Limb (tissue), 2 donors: Measurements from ENCODE around the gene FOXP1.

ENCODE experiments used
- DNase-seq, 2 donors: peaks; one replicate each; pipeline ENCODE4 v3.0.0-alpha.2; 2016; ENCODE audit errors: extremely low spot score in 2 of 2

The FOXP1 gene

DNA sequence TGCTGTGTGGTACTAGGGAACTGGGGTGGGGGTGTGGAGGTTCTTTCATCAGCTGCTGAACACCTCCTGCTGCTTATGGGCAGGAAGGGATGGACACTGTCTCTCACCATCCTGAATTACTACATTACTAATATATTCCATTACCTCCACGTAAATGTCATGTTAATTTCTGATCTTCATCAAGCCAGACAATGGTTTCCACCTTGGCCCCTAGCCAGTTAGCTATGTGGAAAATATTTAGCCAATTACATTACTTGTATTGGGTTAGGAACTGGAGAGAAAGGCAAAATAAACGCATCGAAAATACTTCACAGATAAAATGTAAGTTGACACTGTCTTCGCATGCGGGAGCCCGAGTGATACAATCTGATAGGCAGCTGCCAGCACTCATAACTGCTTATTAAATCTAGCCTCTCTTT is 95.1 kb downstream of the FOXP1 start:
- DNase-seq, result no peak

DNA sequence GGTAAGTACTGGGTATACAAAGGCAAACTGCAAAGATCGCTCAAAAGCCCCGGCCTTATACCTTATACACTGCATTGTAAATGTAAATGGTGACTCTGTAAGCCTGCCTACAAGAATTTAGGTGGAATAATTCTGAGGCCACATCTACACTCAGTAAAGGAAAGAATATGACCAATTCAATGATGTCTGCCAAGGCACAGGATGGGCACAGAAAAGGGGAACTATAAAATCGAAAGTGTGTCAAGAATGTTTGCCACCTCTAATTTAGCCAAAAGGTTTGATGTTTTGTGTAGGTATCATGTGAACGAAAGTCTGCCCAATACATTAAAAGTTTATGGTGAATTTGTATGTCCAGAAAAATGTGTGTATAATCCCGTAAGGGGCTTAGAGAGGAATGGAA is 96.1 kb downstream of the FOXP1 start:
- DNase-seq, result no peak

DNA sequence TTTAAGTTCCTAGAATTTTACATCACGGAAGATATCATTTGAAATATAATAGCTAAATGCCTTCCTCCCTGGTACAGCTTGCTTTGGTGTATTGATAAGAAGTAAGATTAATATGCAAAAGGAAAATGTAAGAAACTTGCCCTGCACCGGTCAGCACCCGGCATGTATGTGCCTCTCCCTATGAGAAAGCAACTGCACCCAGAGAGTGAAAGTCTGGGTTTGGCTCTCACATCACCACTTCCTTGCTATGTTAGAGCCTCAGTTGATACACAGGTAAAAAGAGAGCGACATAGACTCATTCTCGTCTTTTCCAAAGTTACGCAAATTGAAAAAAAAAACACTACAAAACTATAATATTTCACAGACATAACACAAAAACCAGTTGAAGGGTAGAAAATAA is 96.7 kb downstream of the FOXP1 start:
- no peak for DNase-seq

DNA sequence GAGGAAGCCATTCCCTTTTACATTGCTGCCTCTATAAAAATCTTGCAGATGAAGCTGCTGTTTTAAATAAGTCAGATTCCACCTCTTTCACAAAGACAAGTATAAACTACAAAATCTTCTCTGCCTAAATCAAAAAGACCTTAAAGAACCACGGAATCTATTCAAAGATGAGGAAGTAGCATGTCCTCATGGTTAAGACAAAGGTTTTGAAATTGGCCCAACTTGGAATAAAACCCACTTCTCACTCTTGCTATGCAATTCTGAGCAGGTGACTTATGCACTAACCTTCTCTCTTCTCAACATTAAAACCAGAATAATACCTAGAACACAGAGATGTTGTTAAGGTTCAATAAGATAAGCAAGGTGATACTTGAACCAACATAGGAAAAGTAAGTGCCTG is 97.6 kb downstream of the FOXP1 start:
- no peak for DNase-seq

DNA sequence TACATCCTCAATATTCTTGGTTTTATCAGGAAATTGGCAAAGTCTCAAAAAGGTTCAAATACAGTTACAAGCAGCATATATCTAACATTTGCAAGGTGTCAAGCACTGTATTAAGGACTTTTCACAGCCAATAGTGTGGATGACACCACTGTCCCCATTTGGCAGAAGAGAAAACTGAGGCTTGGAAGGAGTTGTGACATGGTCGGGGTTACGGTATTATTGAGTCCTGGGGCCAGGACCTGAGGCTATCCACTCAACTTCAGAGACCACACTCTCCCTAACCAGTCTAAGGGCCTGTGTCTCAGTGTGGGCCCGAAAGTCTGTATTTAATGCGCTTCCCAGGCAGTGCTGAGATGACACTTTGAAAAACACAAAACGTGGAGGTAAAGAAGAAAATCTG is 99.1 kb downstream of the FOXP1 start:
- DNase-seq, result no peak

DNA sequence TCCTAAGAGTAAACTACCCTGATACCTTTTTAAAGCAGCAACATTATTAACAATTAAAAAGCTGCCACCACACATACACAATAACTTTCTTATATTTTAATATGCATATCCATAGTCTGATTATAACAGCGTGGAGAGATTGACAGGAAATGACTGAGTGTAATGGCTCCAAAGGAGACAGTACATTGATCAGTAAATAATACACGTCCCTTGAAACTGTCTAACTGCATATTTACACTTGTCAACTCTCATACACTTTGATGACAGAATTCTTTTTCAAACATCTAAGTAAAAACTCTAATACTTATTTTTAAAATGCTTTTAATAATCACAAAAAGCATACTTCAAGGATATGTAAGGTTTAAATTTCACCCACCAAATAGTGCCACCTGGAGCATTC is 99.5 kb downstream of the FOXP1 start:
- DNase-seq, result no peak

DNA sequence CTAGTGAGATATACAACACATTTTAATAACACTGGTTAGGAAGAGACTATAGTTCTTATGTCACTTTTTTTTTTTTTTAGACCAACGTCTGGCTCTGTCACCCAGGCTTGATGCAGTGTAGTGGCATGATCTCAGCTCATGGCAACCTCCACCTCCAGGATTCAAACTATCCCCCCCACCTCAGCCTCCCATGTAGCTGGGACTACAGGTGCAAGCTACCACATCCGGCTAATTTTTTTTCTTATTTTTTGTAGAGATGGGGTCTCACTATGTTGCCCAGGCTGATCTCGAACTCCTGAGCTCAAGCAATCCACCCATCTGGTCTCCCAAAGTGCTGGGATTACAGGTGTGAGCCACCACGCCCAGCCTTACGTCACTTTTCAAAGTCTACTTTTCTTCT is 100.8 kb downstream of the FOXP1 start:
- no peak for DNase-seq

DNA sequence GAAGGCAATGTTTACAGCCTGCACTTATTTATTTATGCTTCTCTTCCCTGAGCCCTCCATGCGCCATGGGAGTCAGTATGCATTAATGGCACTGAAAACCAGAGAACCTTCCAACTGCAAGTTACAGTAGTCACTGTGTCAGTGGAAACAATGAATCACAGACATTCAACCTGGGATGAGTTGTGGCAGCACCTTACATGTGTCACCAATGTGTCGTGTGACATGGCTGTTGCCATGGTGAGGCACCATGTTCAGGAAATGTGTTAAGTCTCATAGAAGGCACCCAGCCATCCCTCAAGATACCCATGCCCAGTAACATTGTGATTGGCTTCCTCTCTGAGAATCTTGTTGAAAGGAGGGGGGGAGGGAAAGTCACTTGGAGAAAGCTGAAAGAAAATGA is 105.0 kb downstream of the FOXP1 start:
- no peak for DNase-seq

DNA sequence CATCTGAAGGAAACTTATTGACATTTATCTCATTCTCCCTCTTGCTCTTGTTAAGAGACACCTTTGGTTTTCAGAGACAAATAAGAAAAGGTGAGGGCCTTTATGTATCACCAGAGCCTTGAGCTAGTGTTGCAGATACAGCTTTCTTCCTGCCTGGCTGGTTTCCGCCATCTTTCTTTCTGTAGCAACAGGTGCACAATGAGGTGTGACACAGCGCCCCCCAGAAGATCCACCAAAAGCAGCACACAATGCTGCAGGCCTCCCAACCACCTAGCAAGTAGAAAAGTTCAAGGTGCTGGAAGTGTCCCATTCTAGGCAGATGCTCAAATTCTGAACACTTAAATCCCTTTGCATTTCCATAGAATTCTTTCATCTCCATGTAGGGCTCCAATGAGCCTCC is 106.6 kb downstream of the FOXP1 start:
- no peak for DNase-seq

DNA sequence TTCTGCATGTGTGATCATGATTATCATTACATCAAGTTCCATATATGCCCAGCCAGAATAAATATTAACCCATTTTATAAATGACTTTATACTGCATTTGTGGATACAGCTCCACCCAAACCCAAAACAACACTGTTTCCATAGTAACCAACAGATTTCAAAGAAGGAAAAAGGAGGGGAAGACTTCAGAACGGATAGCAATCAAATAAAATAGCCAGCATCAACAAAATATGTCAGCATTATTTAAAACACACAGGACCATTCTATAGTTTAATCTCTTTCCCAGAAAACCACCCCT is 114.4 kb downstream of the FOXP1 start:
- DNase-seq, result peak in 1 of 2 donors; percentile 33

DNA sequence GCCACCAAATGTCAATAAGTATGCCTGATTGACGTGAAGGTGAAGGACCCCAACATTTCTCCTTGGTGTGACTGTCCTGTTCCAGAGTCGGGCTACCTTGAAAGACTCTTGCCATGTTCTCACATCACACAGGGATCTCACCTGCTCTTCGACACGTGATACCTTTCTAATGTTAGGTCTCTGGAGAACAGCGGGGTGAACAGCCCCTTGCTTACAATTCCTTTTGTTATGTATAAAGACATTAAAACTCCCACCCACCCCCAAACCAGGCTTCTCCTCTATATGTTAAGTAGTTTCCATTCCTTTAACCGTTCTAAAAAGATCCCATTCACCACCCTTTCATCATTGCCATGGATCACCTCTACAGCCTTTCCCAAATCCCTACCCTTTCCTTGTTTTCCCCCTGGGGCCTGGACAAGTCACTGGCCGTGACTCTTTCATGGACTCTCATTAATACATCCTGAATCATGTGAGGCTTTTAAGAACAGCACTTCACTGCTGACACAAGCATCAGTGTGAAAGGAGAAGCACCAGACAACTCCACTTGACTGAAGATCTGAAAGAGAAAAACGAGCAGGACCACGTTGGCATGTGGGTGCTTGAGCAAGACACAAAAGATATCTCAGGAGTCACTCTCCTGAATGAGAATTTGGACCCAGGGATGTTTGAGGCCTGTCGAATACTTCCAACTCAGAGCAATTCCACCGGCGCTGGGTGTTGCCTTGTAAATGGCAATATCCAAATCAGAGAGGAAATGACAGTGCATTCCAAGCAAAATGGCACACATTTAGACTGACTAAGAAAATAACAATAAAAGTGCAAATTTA is 115.0 kb downstream of the FOXP1 start:
- no peak for DNase-seq

DNA sequence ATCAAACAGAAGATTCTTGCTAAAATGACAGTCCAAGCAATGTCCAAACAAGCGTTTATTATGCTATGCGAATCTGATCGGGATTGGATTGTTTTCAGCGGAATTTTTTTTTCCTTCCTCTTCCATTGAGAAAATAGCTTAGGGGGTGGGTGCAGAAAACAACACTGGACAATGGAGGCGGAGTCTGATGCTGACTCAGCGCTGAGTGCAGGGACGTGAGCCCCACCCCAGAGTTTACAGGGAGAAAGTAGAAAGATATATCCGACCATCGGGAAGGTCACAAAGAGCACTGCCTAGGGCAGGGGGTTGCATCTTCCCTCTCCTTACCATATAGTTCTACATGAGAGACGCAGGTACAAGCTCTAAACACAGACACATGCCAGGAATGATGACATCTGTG is 117.0 kb downstream of the FOXP1 start:
- no peak for DNase-seq

DNA sequence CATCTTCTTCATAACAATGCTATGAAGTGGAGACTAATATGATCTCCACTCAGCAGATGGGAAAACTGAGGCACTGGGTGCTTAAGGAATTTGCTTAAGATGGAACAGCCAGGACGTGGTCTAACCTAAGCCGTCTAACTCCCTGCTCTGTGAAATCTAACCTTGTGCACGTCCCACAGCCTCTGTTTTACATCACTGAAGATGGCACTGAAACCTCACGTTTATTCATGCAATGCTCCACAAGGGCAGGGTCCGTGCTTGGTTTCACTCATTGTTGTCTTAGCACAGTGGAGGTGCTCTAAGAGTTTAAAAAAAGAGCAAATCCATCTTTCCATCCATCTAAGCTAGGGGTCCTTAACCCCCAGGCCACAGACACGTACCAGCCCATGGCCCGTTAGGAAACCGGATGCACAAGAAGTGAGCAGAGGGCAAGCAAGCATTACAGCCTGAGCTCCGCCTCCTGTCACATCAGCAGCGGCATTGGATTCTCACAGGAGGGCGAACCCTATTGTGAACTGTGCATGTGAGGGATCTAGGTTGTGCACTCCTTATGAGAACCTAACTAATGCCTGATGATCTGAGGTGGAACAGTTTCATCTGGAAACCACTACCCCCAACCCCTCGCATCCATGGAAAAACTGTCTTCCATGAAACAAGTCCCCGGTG is 118.0 kb downstream of the FOXP1 start:
- no peak for DNase-seq

DNA sequence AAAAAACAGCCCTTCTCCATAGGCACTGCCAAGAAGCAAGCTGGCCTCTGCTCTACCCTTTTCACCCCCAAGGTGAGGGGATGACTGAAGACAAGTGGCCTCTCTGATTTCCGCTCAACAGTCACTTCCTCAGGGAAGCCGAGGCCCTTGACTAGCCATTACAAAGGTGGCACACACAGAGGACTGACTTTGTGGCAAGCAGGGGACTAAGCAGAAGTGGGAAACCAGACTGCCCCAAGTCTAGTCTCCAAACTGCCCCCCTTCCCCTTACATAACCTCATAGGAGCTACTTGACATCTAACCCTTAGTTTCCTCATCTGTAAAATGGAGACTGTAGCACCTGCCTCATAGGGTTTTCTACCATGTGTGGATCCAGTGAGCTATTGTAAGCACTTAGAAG is 118.9 kb downstream of the FOXP1 start:
- DNase-seq, result no peak

DNA sequence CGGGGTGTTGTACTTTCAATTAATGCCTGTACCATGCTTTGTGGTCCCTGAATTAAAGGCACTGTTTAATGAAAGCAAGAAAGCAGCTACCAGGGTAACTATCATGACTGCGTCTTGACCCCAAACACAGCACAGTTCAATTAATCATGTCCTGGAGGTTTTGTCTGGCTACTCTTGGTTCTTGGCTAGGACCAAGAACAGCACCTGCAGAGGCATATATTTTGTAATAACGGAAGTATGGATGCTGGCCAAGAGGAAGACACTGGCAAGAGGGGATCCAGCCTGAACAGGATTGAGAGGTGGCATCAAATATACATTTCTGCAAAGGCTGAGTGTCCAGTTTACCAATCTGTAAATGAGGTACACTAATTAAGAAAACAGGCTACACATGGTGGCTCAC is 119.9 kb downstream of the FOXP1 start:
- no peak for DNase-seq

DNA sequence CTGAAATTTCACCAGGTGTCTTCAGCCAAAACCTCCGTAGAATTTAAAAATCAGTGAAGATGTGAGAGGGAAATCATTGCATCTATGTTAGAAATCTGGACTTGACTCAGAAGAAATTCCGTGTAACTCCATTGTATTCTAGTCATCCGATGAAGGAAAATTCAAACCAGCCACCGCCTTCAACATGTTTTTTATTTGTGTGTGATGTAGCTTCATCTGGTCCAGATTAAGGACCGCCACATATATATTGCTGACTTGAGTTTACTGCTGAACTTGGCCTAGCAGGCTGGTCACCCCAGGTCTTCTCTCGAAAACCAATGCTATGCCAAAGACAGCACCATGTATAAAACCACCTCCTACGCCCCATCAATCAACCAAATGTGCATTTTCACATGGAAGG is 120.9 kb downstream of the FOXP1 start:
- no peak for DNase-seq

DNA sequence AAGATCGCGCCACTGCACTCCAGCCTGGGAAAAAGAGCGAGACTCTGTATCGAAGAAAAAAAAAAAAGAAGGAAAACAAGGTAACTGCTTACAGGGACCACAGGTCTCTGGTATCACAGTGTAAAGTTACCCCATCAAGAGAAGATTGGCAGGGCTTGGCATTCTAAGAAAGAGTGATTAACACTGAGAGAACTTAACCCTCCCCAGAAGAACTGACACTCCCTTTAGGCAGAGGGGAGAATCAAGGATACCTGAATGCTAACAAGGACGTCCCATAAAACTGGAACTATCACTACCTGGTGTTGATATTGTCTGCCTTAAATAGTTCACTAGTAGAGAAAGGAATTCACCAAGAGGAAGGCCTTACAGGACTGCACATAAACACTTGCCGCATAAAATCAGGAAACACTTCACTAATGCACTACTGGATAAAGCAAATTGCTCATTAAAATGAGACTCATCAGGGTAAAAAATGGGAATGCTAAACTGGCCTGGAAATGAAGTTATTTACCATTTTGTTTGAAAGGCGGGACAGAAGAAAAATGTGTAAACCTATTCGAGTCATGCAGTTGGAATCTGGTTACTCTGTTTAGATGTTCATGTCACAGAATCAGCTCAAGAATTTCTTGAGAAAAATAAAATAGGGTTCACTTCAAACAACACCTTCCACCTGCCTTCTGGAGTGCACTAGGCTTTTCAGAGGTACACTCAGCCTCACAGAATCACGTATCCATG is 121.6 kb downstream of the FOXP1 start:
- no peak for DNase-seq

DNA sequence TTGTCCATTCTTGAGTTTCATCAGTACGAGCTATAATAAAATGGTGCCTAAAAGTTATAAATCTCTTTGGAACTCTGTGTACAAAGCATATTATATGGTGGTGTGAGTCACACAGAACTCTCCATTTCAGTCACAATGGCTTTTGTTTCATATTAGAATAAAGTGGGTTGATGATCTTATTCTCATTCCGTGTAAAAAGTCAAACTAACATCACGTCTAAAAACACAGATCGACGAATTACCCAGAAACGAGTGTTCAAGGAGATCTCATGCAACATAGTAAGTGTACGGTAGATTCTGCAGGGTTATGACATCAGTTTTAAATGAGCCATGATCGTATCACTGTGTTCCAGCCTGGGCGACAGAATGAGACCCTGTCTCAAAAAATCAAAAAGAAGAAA is 122.4 kb downstream of the FOXP1 start:
- DNase-seq, result no peak

DNA sequence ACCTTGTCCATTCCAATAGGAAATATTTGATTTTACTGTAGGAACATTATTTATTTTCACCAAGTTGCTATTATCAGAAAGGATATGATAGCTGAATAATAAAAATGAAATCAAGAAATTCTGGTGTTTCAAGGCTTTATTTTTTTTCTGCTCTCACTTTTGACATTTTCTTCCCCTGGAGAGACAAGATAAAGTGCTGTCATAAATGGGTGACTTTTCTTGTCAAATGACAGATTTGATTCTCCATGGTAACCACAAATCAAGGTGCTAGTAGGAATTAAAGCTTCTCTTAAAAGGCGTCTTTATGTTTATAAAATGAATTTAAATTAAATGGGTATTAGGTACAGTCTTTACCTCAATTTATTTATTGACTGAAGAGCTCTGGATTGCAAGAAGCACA is 124.6 kb downstream of the FOXP1 start:
- DNase-seq, result no peak

DNA sequence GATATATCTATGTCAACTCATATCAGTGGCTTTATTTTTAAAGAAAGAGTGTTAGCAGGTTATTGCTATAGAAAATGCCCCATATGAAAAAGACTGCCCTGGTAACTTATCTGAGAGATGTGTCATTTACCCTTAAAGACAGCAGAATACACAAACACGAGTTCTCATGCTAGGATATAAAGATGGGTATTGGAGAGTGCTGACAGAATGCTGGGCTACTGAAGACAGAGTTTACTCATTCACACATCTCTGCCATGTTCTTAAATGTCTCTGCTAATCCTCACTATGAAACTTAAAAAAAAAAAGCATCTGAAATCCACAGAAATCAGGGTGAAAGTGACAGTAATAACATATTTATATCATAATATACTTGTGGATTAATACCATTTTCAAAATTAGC is 126.7 kb downstream of the FOXP1 start:
- DNase-seq, result no peak

DNA sequence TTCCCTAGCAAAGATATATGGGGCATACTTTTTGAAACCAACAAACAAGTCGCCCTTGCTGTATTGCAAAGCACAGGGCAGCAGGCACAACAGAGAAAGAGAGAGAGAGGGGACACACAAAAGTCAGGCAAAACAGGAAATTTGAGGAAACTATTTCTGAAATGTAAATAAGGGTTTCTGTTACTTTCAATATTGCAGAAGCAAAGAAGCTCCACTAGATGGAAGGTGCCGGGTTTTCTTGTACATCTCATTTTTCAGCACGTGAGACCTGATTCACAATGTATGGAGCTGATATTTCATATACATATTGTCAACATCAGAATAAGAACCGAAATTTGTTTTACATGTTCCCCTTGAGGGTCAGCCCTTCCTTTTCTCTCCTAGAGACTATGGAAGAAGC is 127.4 kb downstream of the FOXP1 start:
- DNase-seq, result no peak

DNA sequence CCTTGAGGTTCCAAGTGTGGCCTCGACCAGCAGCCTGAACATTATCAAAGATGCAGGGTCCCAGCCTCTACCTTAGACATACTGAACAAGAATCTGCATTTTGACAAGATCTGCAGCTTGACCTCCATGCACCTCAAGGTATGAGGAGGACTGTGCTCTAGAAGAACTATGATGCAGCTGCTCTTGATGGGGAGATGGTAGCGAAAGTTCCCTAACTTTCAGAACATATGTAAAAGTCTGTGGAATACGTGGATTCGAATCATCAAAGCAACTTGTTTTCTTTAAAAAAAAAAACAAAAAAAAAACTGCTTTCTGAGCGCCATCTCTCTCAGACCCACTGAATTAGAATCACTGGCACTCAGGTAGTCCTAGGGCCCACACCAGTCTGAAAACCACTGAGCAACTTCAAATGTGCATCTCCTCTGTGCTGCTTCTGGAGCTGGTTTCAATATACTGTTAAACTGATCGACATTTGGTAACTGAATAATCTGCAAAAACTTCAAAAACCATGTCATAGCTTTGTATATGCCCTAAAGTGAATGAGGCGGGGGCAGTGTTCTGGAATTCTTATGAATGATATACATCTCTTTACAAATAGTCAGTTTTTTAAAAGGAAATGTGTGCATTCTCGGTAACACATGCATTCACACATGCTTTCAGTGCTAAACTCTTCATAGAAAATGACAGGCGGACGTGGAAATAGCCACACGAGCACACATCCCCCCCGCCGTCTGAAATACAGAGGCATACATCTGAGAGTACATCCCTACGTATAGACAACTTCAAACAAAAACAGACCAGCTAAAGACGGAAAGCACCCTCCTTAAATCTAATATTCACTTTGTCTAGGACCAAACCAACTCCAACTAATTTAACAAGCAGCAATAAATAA is 128.8 kb downstream of the FOXP1 start:
- DNase-seq, result no peak
